Upper lobe of left lung (tissue), 6 donors: ENCODE results near the gene CATSPERD. TPM values are rescaled to one million over a fixed set of nuclear protein-coding genes. Genes with fewer than 3 reads are reported as not detected.

Source experiments
- ATAC-seq, 2 donors: fragments of 200-7000 bp; cut with Tn5 transposase; one replicate each; pipeline ENCODE4 v1.9.1; 2022; ENCODE audit warnings: mild to moderate bottlenecking in 2 of 2, moderate library complexity in 2 of 2; ENCODE audit not compliant: low FRiP score in 2 of 2
- DNase-seq, 2 donors: peaks; one replicate each; pipeline ENCODE4 v3.0.0-alpha.2; 2019 to 2020
- H3K27ac ChIP-seq, 4 donors: fragments of 200-600 bp; sonication (generic); one replicate each; pipeline ENCODE4 v1.5.1; 2016 to 2019
- H3K27me3 ChIP-seq, 4 donors: fragments of 200-600 bp; sonication (generic); one replicate each; pipeline ENCODE4 v1.5.1; 2017 to 2019
- H3K36me3 ChIP-seq, 4 donors: fragments of 200-600 bp; sonication (generic); one replicate each; pipeline ENCODE4 v1.5.1; 2016 to 2019
- H3K4me1 ChIP-seq, 4 donors: fragments of 200-600 bp; sonication (generic); one replicate each; pipeline ENCODE4 v1.5.1; 2018 to 2019
- H3K4me3 ChIP-seq, 4 donors: fragments of 200-600 bp; sonication (generic); one replicate each; pipeline ENCODE4 v1.5.1; 2017 to 2019; ENCODE audit warnings: mild to moderate bottlenecking in 2 of 4, moderate library complexity in 1 of 4
- H3K9me3 ChIP-seq, 4 donors: fragments of 200-600 bp; sonication (generic); one replicate each; pipeline ENCODE4 v1.5.1; 2018 to 2019
- EP300 ChIP-seq, 4 donors: sonication (generic); formaldehyde crosslinking; IDR thresholded peaks; one replicate each; pipeline ENCODE4 v1.5.1; 2017; ENCODE audit warnings: antibody characterized with exemption in 4 of 4, control low read depth in 2 of 4
- POLR2A ChIP-seq, 4 donors: fragments of 450-650 bp; IDR thresholded peaks; one replicate each; pipeline ENCODE4 v1.5.1; 2016 to 2017; ENCODE audit warnings: antibody characterized with exemption in 4 of 4, mild to moderate bottlenecking in 2 of 4
- POLR2AphosphoS5 ChIP-seq, 2 donors: sonication (generic); formaldehyde crosslinking; IDR thresholded peaks; one replicate each; pipeline ENCODE4 v1.5.1; 2017; ENCODE audit warnings: antibody characterized with exemption in 2 of 2
- WGBS, 2 donors: methylation state at CpG; one replicate each; pipeline ENCODE4 v1.1.5; 2017 to 2018; 5-methylcytosine and 5-hydroxymethylcytosine counted together
- total RNA-seq, 6 donors: library from RNA; depleted of rRNA in 4 of 6; stranded (reverse); fragments of >200 nt in 4 of 6; gene quantifications; one replicate each; pipeline versions ENCODE4 v1.1.0 to v1.2.1, GENCODE V29; 2016 to 2021
- TF ChIP-seq, protein P1 (sequence below), 6 experiments: fragments of 450-650 bp in 4 of 6; fragments of 200-600 bp in 2 of 6; sonication (generic) in 2 of 6; IDR thresholded peaks; one replicate each; pipeline ENCODE4 v1.5.1; 2016 to 2019; ENCODE audit warnings: antibody characterized with exemption in 6 of 6
- donor health status: DM: no; HTN: no; CAD: no; lungs with moderate emphysema.
- donor health status: DM: no; HTN: yes; CAD: no; lungs with severe emphysema.

Gene CATSPERD
- total RNA-seq, 6 donors from 2014 or later: 1.1 to 5.9 (median 1.7) TPM; not detected in 3

DNA sequence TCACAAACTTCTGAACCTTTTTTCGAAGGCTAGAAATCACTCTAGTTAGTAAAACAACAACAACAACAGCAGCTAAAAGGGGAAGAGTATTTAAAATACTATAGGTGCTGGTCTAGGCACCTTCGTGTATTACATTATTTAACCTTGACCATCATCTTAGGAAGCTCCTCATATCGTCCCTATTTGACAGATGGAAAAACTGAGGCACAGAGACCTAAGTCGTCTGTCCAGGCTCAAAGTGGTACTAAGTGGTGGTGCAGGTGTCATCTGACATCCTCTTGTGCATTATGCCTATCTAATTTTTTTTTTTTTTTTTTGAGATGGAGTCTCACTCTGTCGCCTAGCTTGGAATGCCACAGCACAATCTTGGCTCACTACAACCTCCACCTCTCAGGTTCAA, 29.1 kb downstream of the CATSPERD start:
- no peaks in the 10 kb centered on the region for H3K36me3 ChIP-seq
- ATAC-seq: no peak
- H3K4me1 ChIP-seq: no peaks in the 10 kb centered on the region
- no peak overlapping the region for H3K27ac ChIP-seq
- WGBS, 2 donors: 87 to 88% methylated on average over 5 of the region's 5 CpGs
- no peak for DNase-seq
- no peak for TF ChIP-seq POLR2A (IDR thresholded peaks at IDR 0.05)
- TF ChIP-seq, protein P1, sequence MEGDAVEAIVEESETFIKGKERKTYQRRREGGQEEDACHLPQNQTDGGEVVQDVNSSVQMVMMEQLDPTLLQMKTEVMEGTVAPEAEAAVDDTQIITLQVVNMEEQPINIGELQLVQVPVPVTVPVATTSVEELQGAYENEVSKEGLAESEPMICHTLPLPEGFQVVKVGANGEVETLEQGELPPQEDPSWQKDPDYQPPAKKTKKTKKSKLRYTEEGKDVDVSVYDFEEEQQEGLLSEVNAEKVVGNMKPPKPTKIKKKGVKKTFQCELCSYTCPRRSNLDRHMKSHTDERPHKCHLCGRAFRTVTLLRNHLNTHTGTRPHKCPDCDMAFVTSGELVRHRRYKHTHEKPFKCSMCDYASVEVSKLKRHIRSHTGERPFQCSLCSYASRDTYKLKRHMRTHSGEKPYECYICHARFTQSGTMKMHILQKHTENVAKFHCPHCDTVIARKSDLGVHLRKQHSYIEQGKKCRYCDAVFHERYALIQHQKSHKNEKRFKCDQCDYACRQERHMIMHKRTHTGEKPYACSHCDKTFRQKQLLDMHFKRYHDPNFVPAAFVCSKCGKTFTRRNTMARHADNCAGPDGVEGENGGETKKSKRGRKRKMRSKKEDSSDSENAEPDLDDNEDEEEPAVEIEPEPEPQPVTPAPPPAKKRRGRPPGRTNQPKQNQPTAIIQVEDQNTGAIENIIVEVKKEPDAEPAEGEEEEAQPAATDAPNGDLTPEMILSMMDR (IDR thresholded peaks at IDR 0.05): no peak
- no peak for TF ChIP-seq EP300 (IDR thresholded peaks at IDR 0.05)
- no peak for TF ChIP-seq POLR2AphosphoS5 (IDR thresholded peaks at IDR 0.05)
- no peaks in the 10 kb centered on the region for H3K9me3 ChIP-seq
- no peaks in the 10 kb centered on the region for H3K27me3 ChIP-seq
- H3K4me3 ChIP-seq: no peak overlapping the region

DNA sequence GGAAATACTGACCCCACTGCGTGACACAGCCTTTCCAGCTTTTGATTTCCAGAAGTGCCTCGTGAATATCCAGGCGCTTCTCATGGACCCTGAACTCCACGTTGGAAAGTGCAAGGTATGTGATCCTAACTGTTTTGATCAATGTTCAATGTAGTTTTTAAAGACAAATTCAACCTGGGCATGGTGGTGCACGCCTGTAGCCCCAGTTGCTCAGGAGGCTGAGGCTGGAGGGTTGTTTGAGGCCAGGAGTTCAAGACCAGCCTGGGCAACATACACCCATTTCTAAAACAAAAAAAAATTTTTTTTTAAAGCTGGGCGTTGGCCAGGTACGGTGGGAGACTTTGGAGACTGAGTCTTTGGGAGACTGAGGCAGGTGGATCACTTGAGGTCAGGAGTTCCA, 31.3 kb downstream of the CATSPERD start:
- no peak overlapping the region for H3K27ac ChIP-seq
- WGBS, 2 donors: 80 to 81% methylated on average over 7 of the region's 7 CpGs
- no peak for DNase-seq
- no peak for TF ChIP-seq POLR2AphosphoS5 (IDR thresholded peaks at IDR 0.05)
- TF ChIP-seq, protein P1 (IDR thresholded peaks at IDR 0.05): no peak
- no peak for TF ChIP-seq EP300 (IDR thresholded peaks at IDR 0.05)
- no peaks in the 10 kb centered on the region for H3K9me3 ChIP-seq
- H3K36me3 ChIP-seq: no peaks in the 10 kb centered on the region
- no peak overlapping the region for H3K4me3 ChIP-seq
- H3K27me3 ChIP-seq: no peaks in the 10 kb centered on the region
- ATAC-seq: no peak
- no peaks in the 10 kb centered on the region for H3K4me1 ChIP-seq

DNA sequence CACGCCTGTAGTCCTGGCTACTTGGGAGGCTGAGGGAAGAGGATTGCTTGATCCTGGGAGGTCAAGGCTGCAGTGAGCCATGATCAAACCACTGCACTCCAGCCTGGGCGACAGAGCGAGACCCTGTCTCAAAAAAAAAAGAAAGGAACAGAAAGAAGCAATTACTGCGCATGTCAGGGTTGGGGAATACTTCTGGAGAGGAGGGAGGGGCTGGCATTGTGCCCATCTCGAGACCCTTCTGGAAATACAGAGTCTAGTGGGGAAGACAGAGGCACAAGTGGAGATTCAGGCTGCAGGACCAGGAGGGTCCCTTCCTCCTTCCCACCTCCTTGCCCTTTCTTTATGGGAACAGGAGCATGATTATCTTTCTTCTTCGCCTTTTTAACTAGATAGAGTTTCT, 33.3 kb downstream of the CATSPERD start:
- no peak for ATAC-seq
- Histone ChIP-seq H3K27me3 (no peaks in the 10 kb centered on the region), H3K36me3 (no peaks in the 10 kb centered on the region), H3K27ac (no peak overlapping the region), H3K4me1 (no peaks in the 10 kb centered on the region), H3K9me3 (no peaks in the 10 kb centered on the region), H3K4me3 (no peak overlapping the region)
- 72 to 74% methylated on average over 6 of the region's 6 CpGs for WGBS, 2 donors
- DNase-seq: no peak
- TF ChIP-seq POLR2AphosphoS5 (IDR thresholded peaks at IDR 0.05) (no peak), POLR2A (IDR thresholded peaks at IDR 0.05) (no peak), EP300 (IDR thresholded peaks at IDR 0.05) (no peak)
- TF ChIP-seq, protein P1 (IDR thresholded peaks at IDR 0.05): no peak

DNA sequence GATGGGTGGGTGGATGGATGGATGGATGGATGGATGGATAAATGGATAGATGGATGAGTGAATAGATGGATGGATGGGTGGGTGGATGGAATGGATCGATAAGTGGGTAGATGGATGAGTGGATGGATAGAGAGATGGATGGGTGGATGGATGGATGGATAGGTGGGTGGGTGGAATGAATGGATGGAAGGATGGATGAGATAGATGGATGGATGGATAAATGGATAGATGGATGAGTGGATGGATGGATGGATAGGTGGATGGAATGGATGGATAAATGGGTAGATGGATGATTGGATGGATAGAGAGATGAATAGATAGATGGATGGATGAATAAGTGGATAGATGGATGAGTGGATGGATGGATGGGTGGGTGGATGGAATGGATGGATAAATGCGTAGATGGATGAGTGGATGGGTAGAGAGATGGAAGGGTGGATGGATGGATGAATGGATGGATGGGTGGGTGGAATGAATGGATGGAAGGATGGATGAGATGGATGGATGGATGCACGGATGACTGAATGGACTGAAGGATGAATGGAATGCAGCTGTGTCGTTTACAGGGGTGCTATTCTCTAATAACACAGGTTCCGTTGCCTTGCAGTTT, 42.3 kb downstream of the CATSPERD start:
- H3K4me3 ChIP-seq: no peak overlapping the region
- no peak overlapping the region for H3K27ac ChIP-seq
- no peaks in the 10 kb centered on the region for H3K27me3 ChIP-seq
- ATAC-seq (no peak), DNase-seq (no peak)
- H3K36me3 ChIP-seq: no peaks in the 10 kb centered on the region
- no peaks in the 10 kb centered on the region for H3K4me1 ChIP-seq
- 90 to 91% methylated on average over 5 of the region's 5 CpGs for WGBS, 2 donors
- TF ChIP-seq, protein P1 (IDR thresholded peaks at IDR 0.05): no peak
- no peak for TF ChIP-seq POLR2AphosphoS5 (IDR thresholded peaks at IDR 0.05)
- no peak for TF ChIP-seq EP300 (IDR thresholded peaks at IDR 0.05)
- no peak for TF ChIP-seq POLR2A (IDR thresholded peaks at IDR 0.05)
- no peaks in the 10 kb centered on the region for H3K9me3 ChIP-seq

DNA sequence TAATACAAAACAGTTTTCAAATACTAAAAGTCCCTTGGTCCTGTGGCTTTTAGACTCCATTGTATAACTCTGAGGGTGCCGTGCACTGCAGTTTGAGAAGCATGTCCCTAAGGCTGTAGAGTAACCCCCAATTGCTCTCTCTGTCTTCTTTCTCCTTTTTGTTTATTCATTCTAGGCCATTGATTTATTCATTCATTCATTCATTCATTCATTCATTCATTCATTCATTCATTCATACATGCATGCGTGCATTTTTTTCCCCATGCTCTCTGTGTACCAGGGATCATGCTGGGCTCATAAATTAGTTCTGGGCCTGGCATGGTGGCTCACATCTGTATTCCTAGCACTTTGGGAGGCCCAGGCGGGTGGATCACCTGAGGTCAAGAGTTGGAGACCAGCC, 44.8 kb downstream of the CATSPERD start:
- Histone ChIP-seq H3K4me3 (no peak overlapping the region), H3K9me3 (no peaks in the 10 kb centered on the region), H3K36me3 (no peaks in the 10 kb centered on the region), H3K27me3 (no peaks in the 10 kb centered on the region), H3K27ac (no peak overlapping the region), H3K4me1 (no peaks in the 10 kb centered on the region)
- 89 to 97% methylated on average over 3 of the region's 3 CpGs for WGBS, 2 donors
- ATAC-seq (no peak), DNase-seq (no peak)
- TF ChIP-seq EP300 (IDR thresholded peaks at IDR 0.05): no peak
- TF ChIP-seq POLR2A (IDR thresholded peaks at IDR 0.05): no peak
- TF ChIP-seq, protein P1 (IDR thresholded peaks at IDR 0.05): no peak
- no peak for TF ChIP-seq POLR2AphosphoS5 (IDR thresholded peaks at IDR 0.05)
